ENCODE measurements around the gene NEGR1. TPM values are rescaled to one million over a fixed set of nuclear protein-coding genes. Genes with fewer than 3 reads are reported as not detected.

NEGR1 gene
- total and polyA plus RNA-seq, 4 donors = 0.86 to 7.3 (median 2.5) TPM

- Histone ChIP-seq H3K27me3 (ENCODE audit: control insufficient read depth in 3 of 3, insufficient read depth in 3 of 3, low read length in 2 of 3) (no peaks in the 10 kb centered on the region), H3K4me1 (ENCODE audit: control insufficient read depth in 5 of 5, insufficient read depth in 5 of 5, low read length in 5 of 5) (no peaks in the 10 kb centered on the region), H3K36me3 (ENCODE audit: control insufficient read depth in 4 of 4, insufficient read depth in 4 of 4, low read length in 4 of 4) (no peaks in the 10 kb centered on the region), H3K9ac (ENCODE audit: insufficient read depth in 1 of 2, low read length in 2 of 2) (no peak overlapping the region), H3K27ac (ENCODE audit: low read depth in 1 of 2, low read length in 1 of 2) (no peak overlapping the region), H3K4me3 (no peak overlapping the region), H3K9me3 (ENCODE audit: control insufficient read depth in 4 of 4, insufficient read depth in 3 of 4, low read length in 3 of 4) (no peaks in the 10 kb centered on the region)
- DNase-seq (no peak), ATAC-seq (ENCODE audit: insufficient read depth, low FRiP score) (no peak)
- WGBS, 2 donors = 40 to 71% methylated on average over 2 of the region's 2 CpGs
- TF ChIP-seq CTCF (IDR thresholded peaks at IDR 0.05; ENCODE audit: control extremely low read depth, extremely low read depth) = no peak
These were observed 538.5 kb downstream of the NEGR1 start for GRCh38 chr1:71743862-71744261.

GRCh38 chr1:71738910-71739309 is 543.4 kb downstream of the NEGR1 start:
- Histone ChIP-seq H3K4me3 (no peak overlapping the region), H3K36me3 (ENCODE audit: control insufficient read depth in 4 of 4, insufficient read depth in 4 of 4, low read length in 4 of 4) (no peaks in the 10 kb centered on the region), H3K9me3 (ENCODE audit: control insufficient read depth in 4 of 4, insufficient read depth in 3 of 4, low read length in 3 of 4) (no peaks in the 10 kb centered on the region), H3K27ac (ENCODE audit: low read depth in 1 of 2, low read length in 1 of 2) (no peak overlapping the region), H3K27me3 (ENCODE audit: control insufficient read depth in 3 of 3, insufficient read depth in 3 of 3, low read length in 2 of 3) (no peaks in the 10 kb centered on the region), H3K4me1 (ENCODE audit: control insufficient read depth in 5 of 5, insufficient read depth in 5 of 5, low read length in 5 of 5) (no peaks in the 10 kb centered on the region), H3K9ac (ENCODE audit: insufficient read depth in 1 of 2, low read length in 2 of 2) (no peak overlapping the region)
- TF ChIP-seq CTCF (IDR thresholded peaks at IDR 0.05; ENCODE audit: control extremely low read depth, extremely low read depth) = no peak
- 78 to 93% methylated on average over 2 of the region's 2 CpGs for WGBS, 2 donors
- ATAC-seq (ENCODE audit: insufficient read depth, low FRiP score) = no peak
- DNase-seq = no peak

- no peaks in the 10 kb centered on the region for H3K36me3 ChIP-seq (ENCODE audit: control insufficient read depth in 4 of 4, insufficient read depth in 4 of 4, low read length in 4 of 4)
- no peak for TF ChIP-seq CTCF (IDR thresholded peaks at IDR 0.05; ENCODE audit: control extremely low read depth, extremely low read depth)
- H3K27ac ChIP-seq (ENCODE audit: low read depth in 1 of 2, low read length in 1 of 2) = no peak overlapping the region
- H3K9ac ChIP-seq (ENCODE audit: insufficient read depth in 1 of 2, low read length in 2 of 2) = no peak overlapping the region
- no peaks in the 10 kb centered on the region for H3K27me3 ChIP-seq (ENCODE audit: control insufficient read depth in 3 of 3, insufficient read depth in 3 of 3, low read length in 2 of 3)
- H3K4me3 ChIP-seq = no peak overlapping the region
- H3K9me3 ChIP-seq (ENCODE audit: control insufficient read depth in 4 of 4, insufficient read depth in 3 of 4, low read length in 3 of 4) = no peaks in the 10 kb centered on the region
- ATAC-seq (ENCODE audit: insufficient read depth, low FRiP score) (no peak), DNase-seq (no peak)
- 80 to 97% methylated on average over 1 of the region's 1 CpG for WGBS, 2 donors
- H3K4me1 ChIP-seq (ENCODE audit: control insufficient read depth in 5 of 5, insufficient read depth in 5 of 5, low read length in 5 of 5) = no peaks in the 10 kb centered on the region
These were observed 544.1 kb downstream of the NEGR1 start for GRCh38 chr1:71738256-71738655.

- Histone ChIP-seq H3K9me3 (ENCODE audit: control insufficient read depth in 4 of 4, insufficient read depth in 3 of 4, low read length in 3 of 4) (no peaks in the 10 kb centered on the region), H3K9ac (ENCODE audit: insufficient read depth in 1 of 2, low read length in 2 of 2) (no peak overlapping the region), H3K27me3 (ENCODE audit: control insufficient read depth in 3 of 3, insufficient read depth in 3 of 3, low read length in 2 of 3) (no peaks in the 10 kb centered on the region), H3K27ac (ENCODE audit: low read depth in 1 of 2, low read length in 1 of 2) (no peak overlapping the region), H3K4me3 (no peak overlapping the region), H3K4me1 (ENCODE audit: control insufficient read depth in 5 of 5, insufficient read depth in 5 of 5, low read length in 5 of 5) (no peaks in the 10 kb centered on the region), H3K36me3 (ENCODE audit: control insufficient read depth in 4 of 4, insufficient read depth in 4 of 4, low read length in 4 of 4) (no peaks in the 10 kb centered on the region)
- no peak for TF ChIP-seq CTCF (IDR thresholded peaks at IDR 0.05; ENCODE audit: control extremely low read depth, extremely low read depth)
- WGBS, 2 donors = 77 to 89% methylated on average over 3 of the region's 3 CpGs
- ATAC-seq (ENCODE audit: insufficient read depth, low FRiP score) (no peak), DNase-seq (no peak)
These were observed 544.6 kb downstream of the NEGR1 start for GRCh38 chr1:71737768-71738167.

All from lung (tissue), 12 donors.